ENCODE data around the gene CLCN4.
A peak's percentile ranks its signal among the peaks of the same experiment; 100 is the strongest.

Gene CLCN4

GRCh38 chrX:10160211-10160610 lies 3.4 kb downstream of the CLCN4 start:
- no peak for TF ChIP-seq CTCF (IDR thresholded peaks at IDR 0.05; ENCODE audit: insufficient read depth, low read depth, low read length, missing control alignments)
- H3K4me3 ChIP-seq (ENCODE audit: low read depth, low read length): no peak overlapping the region
- DNase-seq (ENCODE audit: low read depth): no peak

GRCh38 chrX:10163031-10163430 lies 6.3 kb downstream of the CLCN4 start:
- DNase-seq (ENCODE audit: low read depth): no peak
- TF ChIP-seq CTCF (IDR thresholded peaks at IDR 0.05; ENCODE audit: insufficient read depth, low read depth, low read length, missing control alignments): no peak
- no peak overlapping the region for H3K4me3 ChIP-seq (ENCODE audit: low read depth, low read length)

GRCh38 chrX:10164879-10165278 lies 8.1 kb downstream of the CLCN4 start:
- no peak overlapping the region for H3K4me3 ChIP-seq (ENCODE audit: low read depth, low read length)
- TF ChIP-seq CTCF (IDR thresholded peaks at IDR 0.05; ENCODE audit: insufficient read depth, low read depth, low read length, missing control alignments): no peak
- no peak for DNase-seq (ENCODE audit: low read depth)

GRCh38 chrX:10165580-10166247 lies 8.9 kb downstream of the CLCN4 start:
- no peak for TF ChIP-seq CTCF (IDR thresholded peaks at IDR 0.05; ENCODE audit: insufficient read depth, low read depth, low read length, missing control alignments)
- DNase-seq (ENCODE audit: low read depth): peak; percentile 3
- no peak overlapping the region for H3K4me3 ChIP-seq (ENCODE audit: low read depth, low read length)

GRCh38 chrX:10166248-10166716 lies 9.5 kb downstream of the CLCN4 start:
- no peak for TF ChIP-seq CTCF (IDR thresholded peaks at IDR 0.05; ENCODE audit: insufficient read depth, low read depth, low read length, missing control alignments)
- no peak overlapping the region for H3K4me3 ChIP-seq (ENCODE audit: low read depth, low read length)
- DNase-seq (ENCODE audit: low read depth): no peak

GRCh38 chrX:10166731-10167151 lies 10.0 kb downstream of the CLCN4 start:
- no peak overlapping the region for H3K4me3 ChIP-seq (ENCODE audit: low read depth, low read length)
- peak; percentile 6 for DNase-seq (ENCODE audit: low read depth)
- no peak for TF ChIP-seq CTCF (IDR thresholded peaks at IDR 0.05; ENCODE audit: insufficient read depth, low read depth, low read length, missing control alignments)

GRCh38 chrX:10167573-10167972 lies 10.8 kb downstream of the CLCN4 start:
- no peak overlapping the region for H3K4me3 ChIP-seq (ENCODE audit: low read depth, low read length)
- no peak for TF ChIP-seq CTCF (IDR thresholded peaks at IDR 0.05; ENCODE audit: insufficient read depth, low read depth, low read length, missing control alignments)
- DNase-seq (ENCODE audit: low read depth): peak; percentile 66

Data from GM12865 (cell line).